Fibroblast of skin of right quadriceps (primary cell): Measurements from ENCODE around the gene MRC2.

Experiments used
- DNase-seq: peaks from one replicate; pipeline ENCODE4 v3.0.0-alpha.2; 2013

The MRC2 gene

GRCh38 chr17:62665599-62665998, 38.1 kb downstream of the MRC2 start:
- DNase-seq: no peak

GRCh38 chr17:62666061-62666800, 38.8 kb downstream of the MRC2 start:
- DNase-seq: no peak

GRCh38 chr17:62666801-62667591, 39.5 kb downstream of the MRC2 start:
- DNase-seq: no peak

GRCh38 chr17:62668091-62668804, 40.8 kb downstream of the MRC2 start:
- no peak for DNase-seq

GRCh38 chr17:62670202-62670821, 42.8 kb downstream of the MRC2 start:
- DNase-seq: no peak

- DNase-seq: no peak
Measured at GRCh38 chr17:62671553-62671952, 44.1 kb downstream of the MRC2 start.

GRCh38 chr17:62672957-62673356, 45.5 kb downstream of the MRC2 start:
- DNase-seq: no peak

- no peak for DNase-seq
Measured at GRCh38 chr17:62673614-62674362, 46.3 kb downstream of the MRC2 start.

- DNase-seq: no peak
Measured at GRCh38 chr17:62674363-62674739, 46.9 kb downstream of the MRC2 start.

- DNase-seq: no peak
Measured at GRCh38 chr17:62674841-62675240, 47.4 kb downstream of the MRC2 start.

GRCh38 chr17:62675260-62675659, 47.8 kb downstream of the MRC2 start:
- no peak for DNase-seq

- DNase-seq: no peak
Measured at GRCh38 chr17:62675701-62676100, 48.2 kb downstream of the MRC2 start.

GRCh38 chr17:62676231-62676943, 48.9 kb downstream of the MRC2 start:
- no peak for DNase-seq

GRCh38 chr17:62676952-62677596, 49.6 kb downstream of the MRC2 start:
- no peak for DNase-seq

GRCh38 chr17:62678214-62678919, 50.9 kb downstream of the MRC2 start:
- DNase-seq: no peak

GRCh38 chr17:62679866-62680377, 52.5 kb downstream of the MRC2 start:
- DNase-seq: no peak

GRCh38 chr17:62680541-62681052, 53.1 kb downstream of the MRC2 start:
- no peak for DNase-seq

GRCh38 chr17:62681061-62681938, 53.8 kb downstream of the MRC2 start:
- DNase-seq: no peak

GRCh38 chr17:62681939-62682381, 54.5 kb downstream of the MRC2 start:
- DNase-seq: no peak
